Smooth muscle cell of the umbilical artery (primary cell): ENCODE results near the gene UFD1. TPM values are rescaled to one million over a fixed set of nuclear protein-coding genes. Genes with fewer than 3 reads are reported as not detected.

ENCODE experiments used
- total RNA-seq: library from RNA; depleted of rRNA; stranded (reverse); fragments of >200 nt; gene quantifications from 2 replicates; pipeline ENCODE4 v1.2.3, GENCODE V29; 2014

The UFD1 gene, protein sequence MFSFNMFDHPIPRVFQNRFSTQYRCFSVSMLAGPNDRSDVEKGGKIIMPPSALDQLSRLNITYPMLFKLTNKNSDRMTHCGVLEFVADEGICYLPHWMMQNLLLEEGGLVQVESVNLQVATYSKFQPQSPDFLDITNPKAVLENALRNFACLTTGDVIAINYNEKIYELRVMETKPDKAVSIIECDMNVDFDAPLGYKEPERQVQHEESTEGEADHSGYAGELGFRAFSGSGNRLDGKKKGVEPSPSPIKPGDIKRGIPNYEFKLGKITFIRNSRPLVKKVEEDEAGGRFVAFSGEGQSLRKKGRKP
- 49.0 and 57.0 TPM in 2 replicates for total RNA-seq

GRCh38 chr22:19478901-19479354, at the start of gene UFD1:
UFD1 (minus strand) TSS chr22:19479193; CDS start chr22:19479085, 108 bp downstream.

DNA sequence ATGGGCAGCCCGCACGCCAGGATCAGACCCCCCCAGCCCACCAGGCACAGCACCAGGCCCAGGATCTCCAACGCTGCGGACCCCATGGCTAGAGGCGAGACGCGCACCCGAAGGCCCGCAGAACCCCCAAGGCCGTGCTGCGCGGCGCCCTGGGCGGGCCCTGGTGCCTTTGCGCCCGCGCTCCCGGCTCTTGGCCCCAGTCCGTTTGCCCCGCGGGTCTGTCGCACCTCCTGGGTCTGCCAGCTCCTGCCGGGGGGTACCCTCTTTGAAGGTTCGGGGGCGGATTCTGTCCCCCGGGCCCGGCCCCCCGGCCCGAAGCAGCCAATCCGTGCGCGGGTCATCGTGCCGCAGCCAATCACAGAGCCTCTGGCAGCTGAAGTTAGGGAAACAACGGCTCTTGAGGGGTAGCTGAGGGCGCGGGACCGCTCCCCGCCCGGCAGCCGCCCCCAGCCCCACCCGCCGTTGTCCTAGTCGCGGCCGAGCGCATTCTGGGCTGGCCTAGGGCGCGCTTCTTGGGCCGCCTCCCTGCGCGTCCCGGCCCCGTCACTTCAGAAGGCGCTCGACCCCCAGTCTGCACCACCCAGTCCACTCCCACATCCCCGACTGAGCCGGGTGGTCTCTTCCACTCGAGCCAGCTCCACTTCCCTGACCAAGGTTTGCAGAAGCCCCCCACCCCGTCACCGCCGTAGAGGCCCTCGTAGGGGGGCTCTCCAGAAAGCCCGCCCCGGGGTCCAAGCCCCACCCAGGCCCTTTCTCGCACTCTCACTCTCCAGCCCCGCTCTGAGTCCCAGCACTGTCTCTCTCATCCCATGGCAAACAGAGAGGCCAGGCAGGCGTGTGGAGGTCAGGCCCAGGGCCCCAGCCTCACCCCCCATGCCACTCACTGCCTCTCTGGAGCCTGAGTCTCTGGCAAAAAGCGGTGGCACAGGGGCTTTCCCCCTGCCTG, 45.5 kb upstream of the UFD1 start, which contains the start of gene CLDN5:
TSS of gene CLDN5 (minus strand) at position 241 of the 946 bp plus-strand sequence. CDS start at position 86, 155 bp downstream.

DNA sequence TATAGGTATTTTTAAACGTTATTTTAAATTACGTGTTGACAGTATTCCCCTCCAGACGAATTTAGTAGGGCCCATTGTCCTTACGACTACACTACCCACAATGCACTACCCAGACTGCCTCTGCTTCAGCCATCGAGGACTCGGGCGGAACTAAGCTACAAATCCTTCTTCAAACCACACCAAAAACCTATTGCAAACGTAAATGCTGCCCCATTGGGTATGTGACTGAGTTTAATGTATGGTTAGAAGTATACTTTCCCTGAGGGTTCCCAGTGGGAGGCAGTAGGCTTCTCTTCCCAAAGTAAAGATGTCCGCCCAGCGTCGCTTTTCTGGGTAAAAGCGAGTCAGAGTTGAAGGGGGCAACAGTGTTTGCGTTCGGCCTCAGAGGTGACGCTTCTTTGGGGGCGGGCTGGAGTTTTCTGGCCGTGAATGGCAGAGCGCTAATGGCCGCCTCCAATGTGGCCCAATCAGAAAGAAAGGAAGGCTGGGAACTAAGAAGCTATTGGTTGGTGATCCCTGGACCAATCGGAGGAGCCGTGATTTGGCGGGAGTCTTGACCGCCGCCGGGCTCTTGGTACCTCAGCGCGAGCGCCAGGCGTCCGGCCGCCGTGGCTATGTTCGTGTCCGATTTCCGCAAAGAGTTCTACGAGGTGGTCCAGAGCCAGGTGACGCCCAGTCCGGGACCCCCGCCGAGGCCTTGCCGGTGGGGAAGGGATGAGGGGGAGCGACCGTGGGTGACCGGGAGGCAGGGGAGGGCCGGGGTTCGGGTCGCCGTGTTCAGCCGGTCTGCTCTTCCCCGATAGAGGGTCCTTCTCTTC, 571 bp upstream of the UFD1 start, which contains the start of gene CDC45:
TSS of gene CDC45 (plus strand) at position 566 of the 818 bp plus-strand sequence. CDS start at position 615, 49 bp downstream.

DNA sequence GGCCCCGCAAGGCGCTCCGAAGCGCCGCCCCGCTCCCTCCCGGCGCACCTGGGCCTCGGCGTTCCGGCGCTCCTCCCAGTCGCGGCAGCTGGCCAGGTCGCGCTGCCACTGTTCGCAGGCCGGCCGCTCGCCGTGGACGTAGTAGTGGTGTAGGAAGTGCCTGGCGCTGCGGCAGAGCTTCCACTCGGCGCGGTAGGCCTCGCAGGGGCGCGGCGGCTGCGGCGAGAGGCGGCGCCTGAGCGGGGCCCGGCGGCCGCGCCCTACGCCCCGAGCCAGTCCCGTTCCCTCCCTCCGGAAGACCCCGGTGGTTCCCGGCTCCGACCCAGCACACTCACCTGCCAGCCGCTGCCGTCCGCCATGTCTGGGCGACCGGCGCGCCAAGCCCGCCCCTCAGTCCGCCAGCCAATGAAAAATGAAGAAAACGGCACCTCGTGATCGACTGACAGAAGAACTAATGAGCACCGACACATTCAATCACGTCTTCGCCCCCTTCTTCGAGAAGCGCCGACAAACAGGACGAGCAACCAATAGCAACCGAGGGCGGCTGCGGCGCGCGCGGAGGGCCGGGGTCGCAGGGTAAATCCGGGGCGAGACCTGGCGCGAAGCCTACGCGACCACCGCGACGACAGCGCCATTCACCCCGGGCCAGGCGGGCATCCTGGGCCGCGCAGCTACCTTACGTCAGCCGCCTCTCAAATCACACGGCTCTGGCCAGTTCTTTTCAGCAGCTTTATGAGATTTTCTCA, 31.5 kb downstream of the UFD1 start, which contains the start of gene C22orf39:
TSS of gene C22orf39 (minus strand) at position 382 of the 746 bp plus-strand sequence. CDS start at position 359, 23 bp downstream.

DNA sequence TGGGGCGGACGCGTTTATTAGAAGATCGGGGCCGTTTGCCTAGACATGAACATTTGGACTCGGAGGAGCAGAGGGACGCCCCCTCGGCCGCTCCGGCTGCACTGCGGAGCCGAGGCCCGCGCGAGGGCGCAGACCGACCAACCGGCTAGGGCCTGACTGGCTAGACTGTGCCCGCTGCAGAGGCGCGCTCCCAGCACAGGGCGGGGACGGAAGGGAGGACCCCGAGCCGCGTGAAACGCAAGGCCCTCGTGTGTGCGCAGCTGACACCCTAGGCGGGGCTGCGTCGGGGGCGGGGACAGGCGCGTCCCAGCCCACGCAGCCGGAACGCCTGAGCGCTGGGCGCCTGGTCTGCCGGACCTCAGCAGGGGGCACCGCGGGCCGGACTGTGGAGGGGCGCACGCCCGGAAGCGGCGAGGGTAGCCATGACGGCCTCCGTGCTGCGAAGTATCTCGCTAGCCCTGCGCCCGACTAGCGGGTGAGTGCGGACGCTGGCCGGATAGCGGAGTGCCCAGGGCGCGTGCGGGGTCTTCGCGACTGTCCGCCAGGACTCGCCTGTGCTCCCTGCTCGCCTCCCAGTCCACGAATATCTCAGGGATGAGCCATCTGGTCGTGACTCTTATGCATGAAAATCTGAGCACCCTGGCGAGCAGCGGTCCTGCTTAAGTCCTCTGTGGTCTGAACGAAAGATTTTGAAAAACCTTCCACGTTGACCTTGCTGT, 46.7 kb downstream of the UFD1 start, which contains the start of gene MRPL40:
TSS of gene MRPL40 (plus strand) at position 413 of the 719 bp plus-strand sequence. CDS start at position 423, 10 bp downstream.

GRCh38 chr22:19431649-19432132, 47.3 kb downstream of the UFD1 start, which contains the start of gene HIRA:
HIRA (minus strand) TSS chr22:19431733; CDS start chr22:19431476, 257 bp downstream.

Other genes with a start within 250 kb of the UFD1 start
- gene CLTCL1, start 187.5 kb downstream of the UFD1 start, total RNA-seq, result 34.4 TPM in 2 replicates
- 20.8 and 34.2 TPM in 2 replicates for gene HIRA, start 47.5 kb downstream of the UFD1 start, total RNA-seq
- 26.3 and 29.7 TPM in 2 replicates for gene MRPL40, start 46.6 kb downstream of the UFD1 start, total RNA-seq
- gene C22orf39, start 31.5 kb downstream of the UFD1 start, total RNA-seq, result 15.1 and 15.7 TPM in 2 replicates
- gene CDC45, start 727 bp upstream of the UFD1 start, total RNA-seq, result 1.2 and 12.0 TPM in 2 replicates
- 0.74 and 0.89 TPM in 2 replicates for gene CLDN5, start 45.2 kb upstream of the UFD1 start, total RNA-seq
- gene SEPTIN5, start 235.3 kb upstream of the UFD1 start, total RNA-seq, result 14.8 and 27.3 TPM in 2 replicates
- 1.8 and 2.1 TPM in 2 replicates for gene GP1BB, start 244.3 kb upstream of the UFD1 start, total RNA-seq